Karpas-422 (cell line): ENCODE measurements around the gene OR2M4. TPM values are rescaled to one million over a fixed set of nuclear protein-coding genes. Genes with fewer than 3 reads are reported as not detected.
"Not testable (repeated sequence)": the region's sequence is repeated elsewhere in the genome, so short reads cannot be mapped to it uniquely, and the experiment has no call there.

Source experiments
- DNase-seq: peaks from one replicate; pipeline ENCODE4 v3.0.0-alpha.2; 2015
- H2AFZ ChIP-seq: fragments of 200-600 bp; sonication (generic); 2 replicates; pipeline ENCODE4 v1.6.1; 2014; ENCODE audit warnings: antibody characterized with exemption, low read length, mixed read lengths
- H3K27ac ChIP-seq: fragments of 200-600 bp; sonication (generic); 2 replicates; pipeline ENCODE4 v1.5.1; 2014; ENCODE audit warnings: mild to moderate bottlenecking, low read length, moderate library complexity
- H3K27me3 ChIP-seq: fragments of 200-600 bp; sonication (generic); 2 replicates; pipeline ENCODE4 v1.6.1; 2014; ENCODE audit warnings: low read length, mixed read lengths
- H3K36me3 ChIP-seq: fragments of 200-600 bp; sonication (generic); 2 replicates; pipeline ENCODE4 v1.6.1; 2014; ENCODE audit warnings: low read length, mixed read lengths; ENCODE audit not compliant: insufficient read depth
- H3K4me1 ChIP-seq: fragments of 200-600 bp; sonication (generic); 2 replicates; pipeline ENCODE4 v1.6.1; 2014; ENCODE audit warnings: mild to moderate bottlenecking, low read length, mixed read lengths
- H3K4me2 ChIP-seq: fragments of 200-600 bp; sonication (generic); 2 replicates; pipeline ENCODE4 v1.6.1; 2014; ENCODE audit warnings: low read length, low read depth, mild to moderate bottlenecking; ENCODE audit not compliant: poor library complexity, severe bottlenecking
- H3K4me3 ChIP-seq: fragments of 200-600 bp; sonication (generic); 2 replicates; pipeline ENCODE4 v1.5.1; 2014; ENCODE audit warnings: mild to moderate bottlenecking, antibody characterized with exemption, low read length, mixed read lengths
- H3K79me2 ChIP-seq: fragments of 200-600 bp; sonication (generic); 2 replicates; pipeline ENCODE4 v1.6.1; 2014; ENCODE audit warnings: mild to moderate bottlenecking, low read length, mixed read lengths
- H3K9ac ChIP-seq: fragments of 200-600 bp; sonication (generic); 2 replicates; pipeline ENCODE4 v1.6.0; 2014; ENCODE audit warnings: low read length
- H3K9me2 ChIP-seq: fragments of 200-600 bp; sonication (generic), shearing (Covaris generic); replicated peaks from 2 replicates; pipeline ENCODE4 v1.6.0; 2014; ENCODE audit warnings: mild to moderate bottlenecking, low read length, moderate library complexity; ENCODE audit not compliant: insufficient read depth
- H3K9me3 ChIP-seq: fragments of 300-700, 200-600 bp; sonication (generic); 2 replicates; pipeline ENCODE4 v1.6.1; 2014; ENCODE audit warnings: low read length, mixed read lengths
- H4K20me1 ChIP-seq: fragments of 200-600 bp; sonication (generic); 2 replicates; pipeline ENCODE4 v1.6.1; 2014; ENCODE audit warnings: mild to moderate bottlenecking, antibody characterized with exemption, low read length, low read depth; ENCODE audit not compliant: insufficient read depth
- total RNA-seq: library from RNA; depleted of rRNA; stranded (reverse); fragments of >200 nt; shearing (Covaris generic); gene quantifications from 2 replicates; pipeline ENCODE4 v1.2.3, GENCODE V29; 2014; ENCODE audit warnings: low replicate concordance

OR2M4 gene
- total RNA-seq, 1 experiment from 2014 or later = not detected

GRCh38 chr1:248229360-248229908 is 1.8 kb upstream of the OR2M4 start:
- no peak for DNase-seq
- Histone ChIP-seq H3K4me2 (no peak overlapping the region), H3K9ac (no peak overlapping the region), H3K79me2 (no peaks in the 10 kb centered on the region), H2AFZ (no peak overlapping the region), H3K9me2 (no peaks in the 10 kb centered on the region), H3K36me3 (no peaks in the 10 kb centered on the region), H3K4me3 (no peak overlapping the region), H3K27ac (no peak overlapping the region), H3K27me3 (no peaks in the 10 kb centered on the region), H4K20me1 (no peaks in the 10 kb centered on the region), H3K9me3 (no peaks in the 10 kb centered on the region), H3K4me1 (no peaks in the 10 kb centered on the region)

GRCh38 chr1:248239478-248239877 is 8.3 kb downstream of the OR2M4 start:
- Histone ChIP-seq H3K9me3 (no peaks in the 10 kb centered on the region), H3K4me2 (no peak overlapping the region), H3K27ac (no peak overlapping the region), H2AFZ (no peak overlapping the region), H3K36me3 (no peaks in the 10 kb centered on the region), H4K20me1 (no peaks in the 10 kb centered on the region), H3K4me3 (no peak overlapping the region), H3K79me2 (no peaks in the 10 kb centered on the region), H3K4me1 (no peaks in the 10 kb centered on the region), H3K27me3 (no peaks in the 10 kb centered on the region), H3K9me2 (no peaks in the 10 kb centered on the region), H3K9ac (no peak overlapping the region)
- DNase-seq = no peak

GRCh38 chr1:248243204-248243603 is 12.0 kb downstream of the OR2M4 start:
- H3K4me2 ChIP-seq = no peak overlapping the region
- DNase-seq = peak; percentile 76

GRCh38 chr1:248259309-248259708 is 28.1 kb downstream of the OR2M4 start:
- not testable (repeated sequence) for DNase-seq

More at GRCh38 chr1:248243204-248243603, 12.0 kb downstream of the OR2M4 start:
- H3K9me2 ChIP-seq = no peaks in the 10 kb centered on the region
- H3K27ac ChIP-seq = no peak overlapping the region
- no peaks in the 10 kb centered on the region for H3K36me3 ChIP-seq
- H4K20me1 ChIP-seq = no peaks in the 10 kb centered on the region
- H3K27me3 ChIP-seq = no peaks in the 10 kb centered on the region
- no peaks in the 10 kb centered on the region for H3K79me2 ChIP-seq
- no peak overlapping the region for H3K9ac ChIP-seq
- no peaks in the 10 kb centered on the region for H3K4me1 ChIP-seq
- H3K4me3 ChIP-seq = no peak overlapping the region
- H3K9me3 ChIP-seq = no peaks in the 10 kb centered on the region
- no peak overlapping the region for H2AFZ ChIP-seq

GRCh38 chr1:248268178-248268577 is 37.0 kb downstream of the OR2M4 start:
- H3K4me2 ChIP-seq = no peak overlapping the region
- H3K36me3 ChIP-seq = no peaks in the 10 kb centered on the region
- H3K9me2 ChIP-seq = no peaks in the 10 kb centered on the region
- no peak overlapping the region for H3K9ac ChIP-seq
- peaks cover 2% of the 10 kb centered on the region; the same call in 1 of the 2 replicates for H3K9me3 ChIP-seq
- H3K79me2 ChIP-seq = no peaks in the 10 kb centered on the region
- H4K20me1 ChIP-seq = no peaks in the 10 kb centered on the region
- H3K4me1 ChIP-seq = no peaks in the 10 kb centered on the region
- H3K27ac ChIP-seq = no peak overlapping the region
- no peak overlapping the region for H3K4me3 ChIP-seq
- no peaks in the 10 kb centered on the region for H3K27me3 ChIP-seq
- DNase-seq = no peak
- no peak overlapping the region for H2AFZ ChIP-seq

More at GRCh38 chr1:248259309-248259708, 28.1 kb downstream of the OR2M4 start:
- H3K9ac ChIP-seq, H3K4me1 ChIP-seq, H3K36me3 ChIP-seq, H3K4me3 ChIP-seq, H3K9me3 ChIP-seq, H2AFZ ChIP-seq, H4K20me1 ChIP-seq, H3K79me2 ChIP-seq, H3K9me2 ChIP-seq, H3K27ac ChIP-seq, H3K4me2 ChIP-seq, H3K27me3 ChIP-seq: not testable (repeated sequence)

GRCh38 chr1:248273225-248273624 is 42.0 kb downstream of the OR2M4 start:
- not testable (repeated sequence) for H2AFZ ChIP-seq, H3K36me3 ChIP-seq, H4K20me1 ChIP-seq, H3K9me3 ChIP-seq, H3K4me1 ChIP-seq, DNase-seq, H3K9me2 ChIP-seq, H3K9ac ChIP-seq, H3K27ac ChIP-seq, H3K27me3 ChIP-seq, H3K4me2 ChIP-seq, H3K79me2 ChIP-seq, H3K4me3 ChIP-seq

- no peak within 1 kb of the TSS for H3K4me2 ChIP-seq
Observed at GRCh38 chr1:248277876-248278275, 46.7 kb downstream of the OR2M4 start, which contains the start of gene OR2T33. Gene OR2T33, minus strand, starts transcription at chr1:248277976. Its CDS starts 4,162 bp downstream, at chr1:248273814.

GRCh38 chr1:248288391-248288790 is 57.2 kb downstream of the OR2M4 start:
- Histone ChIP-seq H3K9me3 (no peaks in the 10 kb centered on the region; the same call in 1 of the 2 replicates), H4K20me1 (no peaks in the 10 kb centered on the region)

More at GRCh38 chr1:248277876-248278275, 46.7 kb downstream of the OR2M4 start, which contains the start of gene OR2T33:
- Histone ChIP-seq H3K27ac (no peak within 1 kb of the TSS), H3K79me2 (no peaks in the 10 kb centered on the region), H4K20me1 (no peaks in the 10 kb centered on the region), H2AFZ (no peak within 1 kb of the TSS), H3K27me3 (no peaks in the 10 kb centered on the region), H3K9ac (no peak within 1 kb of the TSS), H3K9me3 (no peaks in the 10 kb centered on the region), H3K4me1 (no peaks in the 10 kb centered on the region), H3K36me3 (no peaks in the 10 kb centered on the region), H3K4me3 (no peak within 1 kb of the TSS), H3K9me2 (no peaks in the 10 kb centered on the region)
- no peak for DNase-seq

More at GRCh38 chr1:248288391-248288790, 57.2 kb downstream of the OR2M4 start:
- Histone ChIP-seq H3K4me1 (no peaks in the 10 kb centered on the region), H2AFZ (no peak overlapping the region), H3K79me2 (no peaks in the 10 kb centered on the region), H3K27me3 (no peaks in the 10 kb centered on the region), H3K9ac (no peak overlapping the region), H3K36me3 (no peaks in the 10 kb centered on the region), H3K9me2 (no peaks in the 10 kb centered on the region), H3K27ac (no peak overlapping the region), H3K4me2 (no peak overlapping the region), H3K4me3 (no peak overlapping the region)
- DNase-seq = no peak
